H1 (cell line): ENCODE data around the gene FSD1.

Experiments
- BACH1 ChIP-seq: IDR thresholded peaks from 2 replicates; pipeline ENCODE4 v1.6.1; 2012; ENCODE audit warnings: low read length, improper control_type of control experiment
- CHD1 ChIP-seq: IDR thresholded peaks from 2 replicates; pipeline ENCODE4 v1.6.1; 2012; ENCODE audit warnings: low read depth, low read length, improper control_type of control experiment
- CTBP2 ChIP-seq: IDR thresholded peaks from 2 replicates; pipeline ENCODE4 v1.7.0; 2011; ENCODE audit warnings: borderline replicate concordance, mild to moderate bottlenecking, moderate library complexity, mixed read lengths, low read length; ENCODE audit not compliant: insufficient read depth, insufficient read length
- EZH2 ChIP-seq: fragments of 200-600 bp; sonication (generic); IDR thresholded peaks from 2 replicates; pipeline ENCODE4 v1.7.1; 2012; ENCODE audit warnings: low read depth, mild to moderate bottlenecking, moderate library complexity, low read length, inconsistent platforms; ENCODE audit not compliant: severe bottlenecking
- POLR2AphosphoS5 ChIP-seq: IDR thresholded peaks from 2 replicates; pipeline ENCODE4 v1.6.1; 2011; ENCODE audit warnings: low read depth, low read length
- SP1 ChIP-seq: IDR thresholded peaks from 2 replicates; pipeline ENCODE4 v1.6.1; 2011; ENCODE audit warnings: low read depth, low read length
- TF ChIP-seq, protein P1 (sequence below), 3 experiments: IDR thresholded peaks; 1 replicate in 2 of 3; 2 replicates in 1 of 3; pipeline versions ENCODE4 v1.5.1 to v1.6.1; 2011; ENCODE audit warnings: low read length in 3 of 3, mild to moderate bottlenecking in 3 of 3, inconsistent platforms in 2 of 3, low read depth in 1 of 3, moderate library complexity in 1 of 3; ENCODE audit not compliant: insufficient read depth in 1 of 3; ENCODE audit errors: control extremely low read depth in 1 of 3

DNA sequence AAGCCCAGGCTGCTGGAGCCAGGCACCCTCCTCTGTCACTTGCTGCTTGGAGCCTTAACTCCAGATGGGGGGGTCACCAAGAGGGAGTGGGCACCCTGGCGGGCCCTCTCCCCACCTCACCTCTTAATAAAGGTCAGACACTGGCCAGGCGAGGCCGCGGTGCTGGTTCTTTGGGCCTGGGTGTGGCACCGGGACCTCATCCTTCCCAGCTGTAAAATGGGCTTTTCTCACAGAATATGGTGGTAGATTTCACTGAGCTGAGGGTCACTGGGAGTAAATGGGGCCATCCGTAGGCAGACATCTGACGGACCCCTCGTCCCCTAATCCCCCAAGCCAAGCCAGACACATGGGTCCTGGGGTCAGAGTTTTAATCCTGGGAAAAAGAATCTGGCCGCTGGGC lies 19.3 kb downstream of the FSD1 start:
- TF ChIP-seq, protein P1, sequence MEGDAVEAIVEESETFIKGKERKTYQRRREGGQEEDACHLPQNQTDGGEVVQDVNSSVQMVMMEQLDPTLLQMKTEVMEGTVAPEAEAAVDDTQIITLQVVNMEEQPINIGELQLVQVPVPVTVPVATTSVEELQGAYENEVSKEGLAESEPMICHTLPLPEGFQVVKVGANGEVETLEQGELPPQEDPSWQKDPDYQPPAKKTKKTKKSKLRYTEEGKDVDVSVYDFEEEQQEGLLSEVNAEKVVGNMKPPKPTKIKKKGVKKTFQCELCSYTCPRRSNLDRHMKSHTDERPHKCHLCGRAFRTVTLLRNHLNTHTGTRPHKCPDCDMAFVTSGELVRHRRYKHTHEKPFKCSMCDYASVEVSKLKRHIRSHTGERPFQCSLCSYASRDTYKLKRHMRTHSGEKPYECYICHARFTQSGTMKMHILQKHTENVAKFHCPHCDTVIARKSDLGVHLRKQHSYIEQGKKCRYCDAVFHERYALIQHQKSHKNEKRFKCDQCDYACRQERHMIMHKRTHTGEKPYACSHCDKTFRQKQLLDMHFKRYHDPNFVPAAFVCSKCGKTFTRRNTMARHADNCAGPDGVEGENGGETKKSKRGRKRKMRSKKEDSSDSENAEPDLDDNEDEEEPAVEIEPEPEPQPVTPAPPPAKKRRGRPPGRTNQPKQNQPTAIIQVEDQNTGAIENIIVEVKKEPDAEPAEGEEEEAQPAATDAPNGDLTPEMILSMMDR (IDR thresholded peaks at IDR 0.05; ENCODE audit: control extremely low read depth in 1 of 3, insufficient read depth in 1 of 3, low read depth in 1 of 3, low read length in 3 of 3), result no peak
- TF ChIP-seq CHD1, result no peak
- TF ChIP-seq BACH1, result no peak
- no peak for TF ChIP-seq EZH2
- no peak for TF ChIP-seq POLR2AphosphoS5
- TF ChIP-seq CTBP2, result no peak
- no peak for TF ChIP-seq SP1
